Gastrocnemius medialis (tissue), 4 donors: ENCODE results near the gene ATP2B1. TPM values are rescaled to one million over a fixed set of nuclear protein-coding genes. Genes with fewer than 3 reads are reported as not detected.
"Not testable (repeated sequence)": the region's sequence is repeated elsewhere in the genome, so short reads cannot be mapped to it uniquely, and the experiment has no call there.

Source experiments
- ATAC-seq, 2 donors: fragments of 150-250 bp; one replicate each; pipeline ENCODE4 v1.9.1; 2016
- DNase-seq, 2 donors: peaks; one replicate each; pipeline ENCODE4 v3.0.0-alpha.2; 2019
- H3K27ac ChIP-seq, 4 donors: fragments of 200-600 bp; sonication (generic); 1 replicate in 1 of 4; 2 replicates in 3 of 4; pipeline ENCODE4 v1.5.1; 2016 to 2018; ENCODE audit warnings: mild to moderate bottlenecking in 2 of 4, moderate library complexity in 1 of 4
- H3K27me3 ChIP-seq, 3 donors: fragments of 200-600 bp; sonication (generic) in 2 of 3; 1 replicate in 1 of 3; 2 replicates in 2 of 3; pipeline versions ENCODE4 v1.5.1 to v1.6.0; 2016 to 2019; ENCODE audit warnings: mild to moderate bottlenecking in 1 of 3, moderate library complexity in 1 of 3
- H3K36me3 ChIP-seq, 2 donors: fragments of 200-600 bp; sonication (generic) in 1 of 2; one replicate each; pipeline ENCODE4 v1.5.1; 2017 to 2018
- H3K4me1 ChIP-seq, 2 donors: fragments of 200-600 bp; sonication (generic) in 1 of 2; one replicate each; pipeline ENCODE4 v1.5.1; 2016 to 2017; ENCODE audit warnings: mild to moderate bottlenecking in 2 of 2
- H3K4me3 ChIP-seq, 4 donors: fragments of 200-600 bp; sonication (generic) in 3 of 4; 1 replicate in 1 of 4; 2 replicates in 3 of 4; pipeline ENCODE4 v1.5.1; 2016 to 2019; ENCODE audit warnings: mild to moderate bottlenecking in 2 of 4
- H3K9me3 ChIP-seq, 3 donors: fragments of 200-600 bp; sonication (generic) in 2 of 3; 1 replicate in 1 of 3; 2 replicates in 2 of 3; pipeline ENCODE4 v1.5.1; 2016 to 2019
- CTCF ChIP-seq, 5 experiments: fragments of 450-650 bp in 3 of 5; fragments of 200-600 bp in 2 of 5; sonication (generic) in 2 of 5; IDR thresholded peaks in 4 of 5; conservative IDR thresholded peaks in 1 of 5; 1 replicate in 4 of 5; 2 replicates in 1 of 5; pipeline ENCODE4 v1.5.1; 2016 to 2019; ENCODE audit warnings: antibody characterized with exemption in 5 of 5, mild to moderate bottlenecking in 3 of 5, moderate library complexity in 3 of 5
- POLR2A ChIP-seq, 2 donors: fragments of 450-650 bp; IDR thresholded peaks; one replicate each; pipeline ENCODE4 v1.6.1; 2017; ENCODE audit warnings: antibody characterized with exemption in 2 of 2, mild to moderate bottlenecking in 2 of 2, moderate library complexity in 2 of 2
- in situ Hi-C, 4 donors: fragments of 200-750 bp; cut with MboI; loops; one replicate each; pipeline versions ENCODE4 v1.15.0 to v1.8.0; 2017; ENCODE audit warnings: low sequenced_read_pairs in 4 of 4
- intact Hi-C: fragments of 100-400 bp; cut with DNase I; formaldehyde crosslinking; loops from one replicate; pipeline ENCODE4 v1.15.1; 2023; ENCODE audit warnings: low total_unique reads
- total RNA-seq, 4 donors: library from RNA; depleted of rRNA; stranded (reverse); fragments of >200 nt; gene quantifications; one replicate each; pipeline versions ENCODE4 v1.1.0 to v1.2.3, GENCODE V29; 2016

The ATP2B1 gene
- 10 to 100 TPM; 32.9 to 52.8 (median 47.1) TPM for total RNA-seq

GRCh38 chr12:89708565-89709156, at the start of gene ATP2B1:
Gene ATP2B1, minus strand, starts transcription at chr12:89708838. Its CDS starts 52,952 bp downstream, at chr12:89655886.
- in situ Hi-C loops: no loop called here
- TF ChIP-seq POLR2A (IDR thresholded peaks at IDR 0.05) (peak; percentile 80 to 92), CTCF (IDR thresholded peaks at IDR 0.05 in 4 of 5, conservative IDR thresholded peaks at IDR 0.05 in 1 of 5) (peak in 1 of 5 experiments; percentile 32)

DNA sequence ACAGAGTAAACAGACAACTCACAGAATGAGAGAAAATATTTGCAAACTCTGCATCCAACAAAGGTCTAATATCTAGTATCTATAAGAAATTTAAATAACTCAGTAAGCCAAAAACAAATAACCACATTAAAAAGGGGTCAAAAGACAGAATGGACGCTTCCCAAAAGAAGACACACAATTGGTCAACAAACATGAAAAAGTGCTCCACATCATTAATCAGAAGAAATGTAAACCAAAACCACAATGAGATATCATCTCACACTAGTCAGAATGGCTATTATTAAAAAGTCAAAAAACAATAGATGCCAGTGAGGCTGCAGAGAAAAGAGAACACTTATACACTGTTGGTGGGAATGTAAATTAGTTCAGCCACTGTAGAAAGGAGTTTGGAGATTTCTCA, 49.3 kb upstream of the ATP2B1 start:
- H3K27ac ChIP-seq, ATAC-seq, DNase-seq, in situ Hi-C loops, H3K9me3 ChIP-seq, intact Hi-C loops, H3K4me1 ChIP-seq, H3K4me3 ChIP-seq, H3K27me3 ChIP-seq, H3K36me3 ChIP-seq: not testable (repeated sequence)

More at GRCh38 chr12:89708565-89709156, at the start of gene ATP2B1:
- no peaks in the 10 kb centered on the region for H3K36me3 ChIP-seq
- peak within 1 kb of the TSS; percentile 97 to 99 (median 98) for H3K27ac ChIP-seq
- peak within 1 kb of the TSS; percentile 76 to 96 (median 92) for H3K4me3 ChIP-seq
- peaks cover 25 to 40% of the 10 kb centered on the region in 2 donors for H3K4me1 ChIP-seq
- ATAC-seq: peak; percentile 68 to 69
- no peaks in the 10 kb centered on the region for H3K27me3 ChIP-seq
- peak; percentile 75 to 84 for DNase-seq
- intact Hi-C loops: loop anchor here (1.0 to 10.0 kb wide), 5 partner anchors 13 to 1564 kb away; partner anchors contain the start of genes CEP290, POC1B and TMTC3
- no peaks in the 10 kb centered on the region for H3K9me3 ChIP-seq

DNA sequence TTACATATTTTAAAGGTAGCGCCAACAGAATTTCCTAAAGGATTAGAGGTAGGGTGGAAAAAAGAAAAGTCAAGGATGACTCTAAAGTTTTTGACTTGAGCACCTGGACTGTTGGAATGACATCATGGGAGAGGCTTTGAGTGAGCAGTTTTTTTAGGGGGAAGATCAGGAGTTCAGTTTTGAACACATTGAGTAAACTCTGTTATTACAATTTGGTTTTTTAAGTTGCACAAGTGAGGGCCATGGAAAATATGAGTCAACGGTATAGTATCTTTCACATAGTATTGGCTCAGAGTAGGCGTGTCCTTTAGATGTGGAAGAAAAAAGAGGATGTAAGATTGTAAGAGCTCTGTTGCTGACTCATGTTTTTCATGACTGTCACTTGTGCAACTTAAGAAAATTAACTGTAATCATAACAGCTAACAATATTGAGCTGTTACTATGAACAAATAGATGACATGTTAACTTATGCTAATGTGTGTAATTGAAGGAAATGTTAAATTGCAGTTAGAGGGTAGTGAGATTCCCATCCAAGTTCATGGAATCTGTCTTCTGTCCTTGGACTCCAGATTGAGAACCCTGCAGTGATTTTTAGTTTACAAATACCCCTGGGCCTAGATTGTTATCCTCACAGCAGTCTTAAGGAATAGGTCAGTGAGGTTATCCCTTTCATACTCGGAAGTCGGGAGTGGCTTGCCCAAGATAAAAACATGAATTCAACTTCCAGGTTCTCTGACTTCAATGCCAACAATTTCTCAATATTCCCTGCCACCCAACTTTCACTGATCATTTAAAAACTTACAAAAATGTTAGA, 48.2 kb upstream of the ATP2B1 start:
- no peaks in the 10 kb centered on the region for H3K9me3 ChIP-seq
- intact Hi-C loops (no loop called here), in situ Hi-C loops (no loop called here)
- H3K27me3 ChIP-seq: no peaks in the 10 kb centered on the region
- peak in 1 of 2 donors; percentile 36 for ATAC-seq
- peak in 1 of 2 donors; percentile 2 for DNase-seq
- no peak for TF ChIP-seq POLR2A (IDR thresholded peaks at IDR 0.05)
- H3K4me1 ChIP-seq: no peaks in the 10 kb centered on the region
- H3K4me3 ChIP-seq: no peak overlapping the region
- H3K36me3 ChIP-seq: no peaks in the 10 kb centered on the region
- H3K27ac ChIP-seq: no peak overlapping the region

DNA sequence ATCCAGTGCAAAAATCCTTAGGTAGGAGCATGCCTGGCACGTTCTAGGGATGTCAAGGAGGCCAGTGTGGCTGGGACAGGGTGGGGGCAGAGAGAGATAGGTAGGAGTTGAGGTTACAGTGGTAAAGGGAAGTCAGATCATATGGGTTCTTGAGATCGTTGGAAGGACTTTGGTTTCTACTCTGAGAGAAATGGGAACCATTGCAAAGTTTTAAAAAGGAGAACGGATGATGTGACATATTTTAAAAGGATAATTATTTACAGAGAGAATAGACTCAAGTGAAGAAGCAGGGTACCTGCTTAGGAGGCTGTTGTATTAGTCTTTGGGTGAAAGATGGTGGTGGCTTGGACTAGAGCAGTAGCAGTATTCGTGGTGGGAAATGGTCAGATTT, 47.6 kb upstream of the ATP2B1 start:
- ATAC-seq (no peak), DNase-seq (no peak)
- Histone ChIP-seq H3K36me3 (no peaks in the 10 kb centered on the region), H3K27me3 (no peaks in the 10 kb centered on the region), H3K4me3 (no peak overlapping the region), H3K4me1 (no peaks in the 10 kb centered on the region), H3K9me3 (no peaks in the 10 kb centered on the region), H3K27ac (no peak overlapping the region)
- TF ChIP-seq CTCF (IDR thresholded peaks at IDR 0.05 in 4 of 5, conservative IDR thresholded peaks at IDR 0.05 in 1 of 5) (no peak), POLR2A (IDR thresholded peaks at IDR 0.05) (no peak)
- intact Hi-C loops (no loop called here), in situ Hi-C loops (no loop called here)

GRCh38 chr12:89753997-89754396, 45.4 kb upstream of the ATP2B1 start:
- no peaks in the 10 kb centered on the region for H3K36me3 ChIP-seq
- TF ChIP-seq CTCF (IDR thresholded peaks at IDR 0.05 in 4 of 5, conservative IDR thresholded peaks at IDR 0.05 in 1 of 5) (no peak), POLR2A (IDR thresholded peaks at IDR 0.05) (no peak)
- ATAC-seq: no peak

More at GRCh38 chr12:89753997-89754396, 45.4 kb upstream of the ATP2B1 start:
- no peak for DNase-seq
- in situ Hi-C loops: no loop called here
- no peaks in the 10 kb centered on the region for H3K27me3 ChIP-seq
- intact Hi-C loops: no loop called here
- no peaks in the 10 kb centered on the region for H3K9me3 ChIP-seq
- no peak overlapping the region for H3K27ac ChIP-seq
- no peaks in the 10 kb centered on the region for H3K4me1 ChIP-seq
- H3K4me3 ChIP-seq: no peak overlapping the region
